Neuronal stem cell (in vitro differentiated cells): ENCODE data around the gene PTPN7.

ENCODE experiments used
- DNase-seq: peaks from one replicate; pipeline ENCODE4 v3.0.0-alpha.2; 2013; ENCODE audit warnings: low spot score
- H2AFZ ChIP-seq: one replicate; pipeline ENCODE4 v1.6.1; 2013; ENCODE audit warnings: mild to moderate bottlenecking, low read length, inconsistent platforms
- H2AK5ac ChIP-seq: 2 replicates; pipeline ENCODE4 v1.6.1; 2013; ENCODE audit warnings: low read depth, mild to moderate bottlenecking, inconsistent platforms, low read length, moderate library complexity, mixed read lengths
- H2BK120ac ChIP-seq: 2 replicates; pipeline ENCODE4 v1.6.1; 2013; ENCODE audit warnings: low read depth, mild to moderate bottlenecking, inconsistent platforms, low read length, moderate library complexity, mixed read lengths
- H2BK12ac ChIP-seq: one replicate; pipeline ENCODE4 v1.6.1; 2013; ENCODE audit warnings: low read length, inconsistent platforms
- H2BK15ac ChIP-seq: 2 replicates; pipeline ENCODE4 v1.6.1; 2013; ENCODE audit warnings: mild to moderate bottlenecking, low read length, inconsistent platforms, mixed read lengths
- H2BK5ac ChIP-seq: one replicate; pipeline ENCODE4 v1.6.1; 2013; ENCODE audit warnings: inconsistent platforms, mild to moderate bottlenecking, low read length, moderate library complexity
- H3K14ac ChIP-seq: one replicate; pipeline ENCODE4 v1.6.1; 2013; ENCODE audit warnings: low read length, inconsistent platforms
- H3K18ac ChIP-seq: 2 replicates; pipeline ENCODE4 v1.6.1; 2013; ENCODE audit warnings: low read length, inconsistent platforms
- H3K23ac ChIP-seq: 2 replicates; pipeline ENCODE4 v1.6.1; 2013; ENCODE audit warnings: low read depth, mild to moderate bottlenecking, mixed read lengths, low read length, inconsistent platforms; ENCODE audit not compliant: poor library complexity
- H3K27ac ChIP-seq: replicated peaks from 3 replicates; pipeline ENCODE4 v1.5.1; 2013; ENCODE audit warnings: low read length, inconsistent platforms
- H3K27me3 ChIP-seq, 3 experiments: 2 replicates each; pipeline ENCODE4 v1.6.1; 2013; ENCODE audit warnings: low read length in 3 of 3, mild to moderate bottlenecking in 2 of 3, inconsistent platforms in 1 of 3, low read depth in 1 of 3, mixed read lengths in 1 of 3, moderate library complexity in 1 of 3; ENCODE audit not compliant: control insufficient read depth in 3 of 3, insufficient read depth in 3 of 3
- H3K36me3 ChIP-seq, 2 donors: replicated peaks in 1 of 2; 2 replicates each; pipeline ENCODE4 v1.6.1; 2013; ENCODE audit warnings: low read length in 2 of 2; ENCODE audit not compliant: control insufficient read depth in 2 of 2, insufficient read depth in 2 of 2
- H3K4ac ChIP-seq: 2 replicates; pipeline ENCODE4 v1.6.1; 2013; ENCODE audit warnings: inconsistent platforms, mild to moderate bottlenecking, low read length, moderate library complexity
- H3K4me1 ChIP-seq, 2 donors: 1 replicate in 1 of 2; 2 replicates in 1 of 2; pipeline ENCODE4 v1.6.1; 2013; ENCODE audit warnings: low read length in 2 of 2, low read depth in 1 of 2; ENCODE audit not compliant: control insufficient read depth in 2 of 2, insufficient read depth in 1 of 2
- H3K4me2 ChIP-seq: one replicate; pipeline ENCODE4 v1.6.1; 2013; ENCODE audit warnings: mild to moderate bottlenecking, low read length, inconsistent platforms; ENCODE audit not compliant: insufficient read depth, poor library complexity, severe bottlenecking
- H3K4me3 ChIP-seq, 2 donors: 2 replicates each; pipeline ENCODE4 v1.5.1; 2013; ENCODE audit warnings: low read length in 2 of 2, mild to moderate bottlenecking in 2 of 2, inconsistent platforms in 1 of 2, moderate library complexity in 1 of 2
- H3K79me1 ChIP-seq: one replicate; pipeline ENCODE4 v1.6.1; 2013; ENCODE audit warnings: low read depth, mild to moderate bottlenecking, inconsistent platforms, low read length, moderate library complexity
- H3K9ac ChIP-seq: one replicate; pipeline ENCODE4 v1.6.1; 2013; ENCODE audit warnings: mild to moderate bottlenecking, low read depth, low read length, inconsistent platforms; ENCODE audit not compliant: poor library complexity
- H3K9me3 ChIP-seq, 2 donors: replicated peaks in 1 of 2; 2 replicates each; pipeline versions ENCODE3 to v1.6.1; 2013; ENCODE audit warnings: low read length in 2 of 2, mild to moderate bottlenecking in 2 of 2, inconsistent platforms in 1 of 2, low read depth in 1 of 2, mixed read lengths in 1 of 2, moderate library complexity in 1 of 2; ENCODE audit not compliant: control insufficient read depth in 2 of 2, insufficient read depth in 1 of 2
- H4K8ac ChIP-seq: one replicate; pipeline ENCODE4 v1.6.1; 2013; ENCODE audit warnings: low read depth, mild to moderate bottlenecking, inconsistent platforms, low read length, moderate library complexity
- H4K91ac ChIP-seq: one replicate; pipeline ENCODE4 v1.6.1; 2013; ENCODE audit warnings: low read length, low read depth, mild to moderate bottlenecking, inconsistent platforms; ENCODE audit not compliant: poor library complexity
- WGBS, 2 donors: extraction: QIAGEN DNeasy Blood & Tissue Kit; methylation state at CpG; one replicate each; pipeline ENCODE4 v1.1.7; 2013; ENCODE audit warnings: missing lambda C conversion rate in 2 of 2, mixed read lengths in 1 of 2; ENCODE audit not compliant: insufficient read length in 2 of 2, insufficient replicate concordance in 1 of 2; ENCODE audit errors: extremely low coverage in 2 of 2; 5-methylcytosine and 5-hydroxymethylcytosine counted together

PTPN7 gene

DNA sequence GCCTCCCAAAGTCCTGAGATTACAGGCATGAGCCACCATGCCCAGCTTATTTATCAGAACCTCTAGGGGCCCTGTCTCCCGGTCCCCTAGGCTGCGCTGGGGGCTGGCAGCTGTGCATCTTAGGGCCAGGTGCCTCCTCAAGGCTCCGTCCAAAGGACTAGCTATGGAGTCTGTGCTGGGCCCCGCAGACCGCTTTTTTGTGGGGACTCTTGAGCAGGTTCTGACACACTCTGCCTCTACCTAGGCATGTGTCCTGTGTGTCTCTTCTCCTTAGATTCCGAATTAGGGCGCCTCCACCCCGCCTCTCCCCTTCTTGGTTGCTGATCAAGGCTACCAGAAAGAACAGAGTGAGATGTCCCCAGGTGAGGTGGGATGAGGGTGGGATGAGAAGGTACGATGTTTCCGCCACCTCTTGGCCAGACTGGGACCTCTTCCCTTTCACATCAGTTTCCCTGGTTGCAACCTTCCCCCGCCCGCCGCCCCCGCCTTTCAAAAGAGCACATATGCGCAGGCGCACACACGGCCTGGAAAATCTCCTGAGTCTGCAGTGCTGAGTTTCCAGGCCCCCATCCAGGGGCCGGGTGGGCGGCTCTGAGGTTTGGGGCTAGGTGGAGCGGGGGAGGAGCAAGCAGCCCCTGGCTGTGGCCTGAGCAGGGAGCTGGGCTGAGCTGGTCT, 5.0 kb upstream of the PTPN7 start:
- Histone ChIP-seq H4K8ac (no peak overlapping the region), H3K4me3 (no peak overlapping the region), H3K14ac (peak overlapping the region; percentile 41), H2AFZ (no peak overlapping the region), H3K79me1 (no peaks in the 10 kb centered on the region), H3K18ac (peak overlapping the region; percentile 34), H3K36me3 (no peaks in the 10 kb centered on the region), H2BK120ac (peak overlapping the region; percentile 43), H3K9me3 (no peaks in the 10 kb centered on the region), H3K4ac (no peak overlapping the region), H2BK15ac (peak overlapping the region; percentile 51), H2AK5ac (peak overlapping the region; percentile 38), H3K27ac (no peak overlapping the region), H4K91ac (no peak overlapping the region), H3K4me1 (peaks cover 14 to 19% of the 10 kb centered on the region in 2 donors), H3K4me2 (no peak overlapping the region), H3K23ac (peak overlapping the region; percentile 59), H3K27me3 (peaks cover 0 to 71% (median 0%) of the 10 kb centered on the region in 3 experiments), H3K9ac (no peak overlapping the region), H2BK12ac (no peak overlapping the region), H2BK5ac (no peak overlapping the region)
- no CpG with 5 or more reads among the region's 20 CpGs for WGBS, 2 donors
- DNase-seq = no peak

- Histone ChIP-seq H3K4ac (no peak overlapping the region), H3K23ac (peak overlapping the region; percentile 46), H4K91ac (no peak overlapping the region), H3K9me3 (no peaks in the 10 kb centered on the region), H3K79me1 (no peaks in the 10 kb centered on the region), H3K9ac (no peak overlapping the region), H2AK5ac (peak overlapping the region; percentile 79), H2BK15ac (peak overlapping the region; percentile 60), H3K14ac (no peak overlapping the region), H2BK12ac (no peak overlapping the region), H3K27ac (no peak overlapping the region), H2AFZ (no peak overlapping the region), H3K4me2 (no peak overlapping the region), H4K8ac (no peak overlapping the region), H2BK120ac (no peak overlapping the region), H3K4me1 (peaks cover 18 to 19% of the 10 kb centered on the region in 2 donors), H3K36me3 (no peaks in the 10 kb centered on the region), H3K27me3 (peaks cover 0 to 68% (median 0%) of the 10 kb centered on the region in 3 experiments), H3K18ac (peak overlapping the region; percentile 60), H2BK5ac (no peak overlapping the region), H3K4me3 (no peak overlapping the region)
- DNase-seq = no peak
- WGBS, 2 donors = no CpG with 5 or more reads among the region's 11 CpGs
Measured at GRCh38 chr1:202164271-202165037, 4.1 kb upstream of the PTPN7 start.

DNA sequence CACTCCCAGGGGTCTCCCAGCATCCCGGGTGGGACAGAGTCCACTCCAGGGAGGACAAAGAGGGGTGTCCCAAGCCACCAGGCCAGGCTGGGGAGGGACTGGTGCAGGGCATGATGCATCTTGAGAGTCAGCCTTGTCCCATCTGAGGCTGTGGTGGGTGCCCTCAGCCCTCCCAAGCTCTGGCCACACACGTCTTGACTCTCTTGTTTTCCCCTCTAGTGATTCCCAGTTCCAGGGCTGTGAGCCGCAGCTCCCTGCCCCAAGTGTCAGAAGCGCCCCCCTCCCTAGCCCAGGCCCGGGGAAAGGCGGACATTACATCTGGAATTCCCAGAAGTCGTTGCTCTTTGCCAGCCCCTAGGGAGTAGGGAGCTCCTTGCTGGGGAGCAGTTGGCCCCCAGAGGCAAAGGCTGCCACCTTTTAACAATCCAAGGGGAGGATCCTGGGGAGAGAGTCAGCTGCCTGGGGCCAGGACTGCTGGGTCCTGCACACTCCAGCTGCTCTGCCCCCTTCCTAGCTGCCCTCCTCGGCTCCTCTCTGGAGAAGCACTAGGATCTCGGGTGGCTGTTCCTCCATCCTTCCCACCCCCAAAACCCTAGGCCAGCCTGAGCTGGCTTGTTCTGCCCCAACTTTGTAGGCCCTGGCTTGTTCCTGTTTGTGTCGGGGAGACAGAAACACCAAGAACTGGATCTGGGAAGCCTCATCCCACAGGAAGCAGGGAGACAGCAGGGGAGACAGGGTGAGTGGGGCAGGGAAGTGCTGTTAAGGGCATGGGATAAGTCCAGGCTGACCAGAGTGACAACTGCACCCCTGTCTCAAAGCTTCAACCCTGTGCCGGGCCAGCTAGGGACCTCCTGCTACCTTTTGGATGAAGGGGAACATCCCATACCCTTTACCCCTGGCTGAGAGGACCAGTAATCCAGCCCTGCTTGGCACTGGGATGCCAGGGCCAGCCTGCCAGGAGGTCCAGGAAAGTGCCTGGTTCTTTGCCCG, 3.2 kb upstream of the PTPN7 start:
- Histone ChIP-seq H3K27ac (no peak overlapping the region), H3K4me2 (no peak overlapping the region), H2AK5ac (peak overlapping the region; percentile 79), H3K18ac (peak overlapping the region; percentile 39), H2AFZ (peak overlapping the region; percentile 43), H3K23ac (no peak overlapping the region), H3K36me3 (no peaks in the 10 kb centered on the region), H3K27me3 (peaks cover 0 to 60% (median 0%) of the 10 kb centered on the region in 3 experiments), H2BK5ac (no peak overlapping the region), H3K9me3 (no peaks in the 10 kb centered on the region), H3K9ac (no peak overlapping the region), H3K14ac (no peak overlapping the region), H3K4me3 (no peak overlapping the region), H2BK15ac (peak overlapping the region; percentile 60), H3K4me1 (peaks cover 18 to 19% of the 10 kb centered on the region in 2 donors), H3K4ac (no peak overlapping the region), H4K8ac (no peak overlapping the region), H4K91ac (no peak overlapping the region), H2BK12ac (no peak overlapping the region), H3K79me1 (no peaks in the 10 kb centered on the region), H2BK120ac (no peak overlapping the region)
- DNase-seq = no peak
- WGBS, 2 donors = no CpG with 5 or more reads among the region's 12 CpGs
